NT2/D1 (cell line): ENCODE measurements around the gene KCNG2.

Experiments
- DNase-seq: peaks from one replicate; pipeline ENCODE4 v3.0.0-alpha.2; 2011; ENCODE audit warnings: low read depth, low spot score
- H3K27me3 ChIP-seq: 2 replicates; pipeline ENCODE4 v1.6.0; 2011; ENCODE audit warnings: mild to moderate bottlenecking; ENCODE audit not compliant: insufficient read length, insufficient read depth
- H3K36me3 ChIP-seq: 2 replicates; pipeline ENCODE4 v1.6.1; 2011; ENCODE audit warnings: mild to moderate bottlenecking, low read length, mixed read lengths; ENCODE audit not compliant: insufficient read depth, insufficient read length
- H3K4me1 ChIP-seq: 2 replicates; pipeline ENCODE4 v1.5.1; 2011; ENCODE audit not compliant: insufficient read depth, insufficient read length
- H3K4me3 ChIP-seq: 2 replicates; pipeline ENCODE4 v1.5.1; 2011; ENCODE audit warnings: low read depth; ENCODE audit not compliant: insufficient read length
- H3K9ac ChIP-seq: 2 replicates; pipeline ENCODE4 v1.6.0; 2011; ENCODE audit warnings: low read depth; ENCODE audit not compliant: insufficient read length
- H3K9me3 ChIP-seq: 2 replicates; pipeline ENCODE4 v1.5.1; 2011; ENCODE audit warnings: mild to moderate bottlenecking, low read length; ENCODE audit not compliant: insufficient read depth
- SUZ12 ChIP-seq: IDR thresholded peaks from 2 replicates; pipeline ENCODE4 v1.6.1; 2011; ENCODE audit not compliant: insufficient read length, insufficient read depth; ENCODE audit errors: extremely low read depth
- YY1 ChIP-seq: IDR thresholded peaks from 2 replicates; pipeline ENCODE4 v1.6.1; 2011; ENCODE audit not compliant: insufficient read length, insufficient read depth
- ZNF274 ChIP-seq: IDR thresholded peaks from 2 replicates; pipeline ENCODE4 v1.6.1; 2011; ENCODE audit warnings: mild to moderate bottlenecking, low read depth, low read length

The KCNG2 gene

DNA sequence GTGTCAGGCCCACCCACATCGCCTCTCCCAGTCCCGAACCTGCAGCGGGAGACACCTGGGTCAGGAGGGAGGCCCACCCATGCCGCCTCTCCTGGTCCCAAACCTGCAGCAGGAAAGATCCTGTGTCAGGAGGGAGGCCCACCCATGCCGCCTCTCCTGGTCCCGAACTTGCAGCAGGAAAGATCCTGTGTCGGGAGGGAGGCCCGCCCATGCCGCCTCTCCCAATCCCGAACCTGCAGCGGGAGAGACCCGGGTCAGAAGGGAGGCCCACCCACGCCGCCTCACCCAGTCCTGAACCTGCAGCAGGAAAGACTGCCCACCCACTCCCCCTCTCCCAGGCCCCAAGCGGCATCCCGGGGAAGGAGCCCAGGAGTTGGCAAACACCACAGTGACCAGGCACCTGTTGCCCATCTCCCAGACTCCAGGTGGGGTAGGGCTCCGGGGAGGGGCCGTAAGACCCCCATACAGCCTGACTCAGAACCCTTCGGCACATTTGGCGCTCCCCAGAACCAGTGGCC, 145.9 kb downstream of the KCNG2 start:
- Histone ChIP-seq H3K27me3 (peaks cover 4% of the 10 kb centered on the region), H3K36me3 (peaks cover 34% of the 10 kb centered on the region), H3K9ac (no peak overlapping the region), H3K4me3 (no peak overlapping the region), H3K4me1 (peaks cover 20% of the 10 kb centered on the region), H3K9me3 (no peaks in the 10 kb centered on the region)
- DNase-seq: no peak
- no peak for TF ChIP-seq SUZ12
- TF ChIP-seq YY1: no peak
- no peak for TF ChIP-seq ZNF274

DNA sequence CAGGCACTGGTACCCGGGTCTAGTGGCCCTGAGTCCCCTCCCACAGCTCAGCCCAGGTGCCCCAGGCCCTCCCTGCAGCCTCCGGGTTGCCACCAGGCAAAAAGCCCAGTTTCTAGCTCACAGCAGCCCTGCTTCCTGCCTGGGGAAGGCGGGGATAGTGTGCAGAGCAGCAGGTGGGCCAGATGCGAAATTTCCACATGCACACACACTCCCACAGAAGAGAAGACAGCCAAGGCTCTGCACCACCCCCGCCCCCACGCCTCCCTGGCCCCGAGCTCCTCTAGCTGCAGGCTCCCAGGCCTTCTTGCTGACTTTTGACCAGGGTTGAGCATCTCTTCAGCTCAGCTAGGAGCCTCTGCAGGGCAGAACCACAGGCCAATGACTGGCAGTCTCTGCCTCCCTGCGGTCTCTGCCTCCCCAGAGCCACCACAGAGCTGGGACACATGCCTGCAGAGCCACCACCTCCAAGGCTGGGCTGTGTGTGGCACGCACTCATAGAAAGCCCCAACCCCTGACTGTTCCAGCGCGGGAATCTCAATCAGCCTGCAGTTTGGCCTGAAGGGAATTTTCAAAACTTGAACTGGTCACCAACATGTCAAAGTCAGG, 146.5 kb downstream of the KCNG2 start:
- peaks cover 9% of the 10 kb centered on the region for H3K27me3 ChIP-seq
- H3K4me1 ChIP-seq: peaks cover 20% of the 10 kb centered on the region
- H3K9ac ChIP-seq: no peak overlapping the region
- H3K9me3 ChIP-seq: no peaks in the 10 kb centered on the region
- no peak for TF ChIP-seq YY1
- no peak for TF ChIP-seq SUZ12
- no peak for TF ChIP-seq ZNF274
- H3K4me3 ChIP-seq: no peak overlapping the region
- DNase-seq: no peak
- peaks cover 39% of the 10 kb centered on the region for H3K36me3 ChIP-seq

DNA sequence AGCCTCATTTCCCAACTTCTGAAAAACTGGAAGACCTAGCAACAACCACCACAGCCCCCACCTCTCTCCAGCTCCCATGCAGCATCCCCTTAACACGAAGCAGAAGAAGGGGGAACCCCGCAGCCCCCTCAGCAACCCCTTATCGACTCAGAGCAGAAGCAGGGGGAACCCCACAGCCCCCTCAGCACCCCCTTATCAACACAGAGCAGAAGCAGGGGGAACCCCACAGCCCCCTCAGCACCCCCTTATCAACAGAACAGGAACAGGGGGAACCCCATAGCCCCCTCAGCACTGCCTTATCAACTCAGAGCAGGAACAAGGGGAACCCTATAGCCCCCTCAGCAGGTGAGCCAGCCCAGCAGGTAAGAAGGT, 147.0 kb downstream of the KCNG2 start:
- H3K36me3 ChIP-seq: peaks cover 40% of the 10 kb centered on the region

GRCh38 chr18:79945118-79946042, 147.6 kb downstream of the KCNG2 start:
- Histone ChIP-seq H3K4me1 (peaks cover 20% of the 10 kb centered on the region), H3K9me3 (no peaks in the 10 kb centered on the region), H3K36me3 (peaks cover 37% of the 10 kb centered on the region), H3K9ac (peak overlapping the region; percentile 51), H3K27me3 (peaks cover 19% of the 10 kb centered on the region), H3K4me3 (no peak overlapping the region)
- no peak for DNase-seq
- TF ChIP-seq SUZ12 (no peak), YY1 (no peak), ZNF274 (no peak)

More for the DNA sequence above, 147.0 kb downstream of the KCNG2 start:
- Histone ChIP-seq H3K4me3 (no peak overlapping the region), H3K4me1 (peaks cover 20% of the 10 kb centered on the region), H3K27me3 (peaks cover 13% of the 10 kb centered on the region), H3K9me3 (no peaks in the 10 kb centered on the region), H3K9ac (no peak overlapping the region)
- DNase-seq: no peak
- no peak for TF ChIP-seq ZNF274

DNA sequence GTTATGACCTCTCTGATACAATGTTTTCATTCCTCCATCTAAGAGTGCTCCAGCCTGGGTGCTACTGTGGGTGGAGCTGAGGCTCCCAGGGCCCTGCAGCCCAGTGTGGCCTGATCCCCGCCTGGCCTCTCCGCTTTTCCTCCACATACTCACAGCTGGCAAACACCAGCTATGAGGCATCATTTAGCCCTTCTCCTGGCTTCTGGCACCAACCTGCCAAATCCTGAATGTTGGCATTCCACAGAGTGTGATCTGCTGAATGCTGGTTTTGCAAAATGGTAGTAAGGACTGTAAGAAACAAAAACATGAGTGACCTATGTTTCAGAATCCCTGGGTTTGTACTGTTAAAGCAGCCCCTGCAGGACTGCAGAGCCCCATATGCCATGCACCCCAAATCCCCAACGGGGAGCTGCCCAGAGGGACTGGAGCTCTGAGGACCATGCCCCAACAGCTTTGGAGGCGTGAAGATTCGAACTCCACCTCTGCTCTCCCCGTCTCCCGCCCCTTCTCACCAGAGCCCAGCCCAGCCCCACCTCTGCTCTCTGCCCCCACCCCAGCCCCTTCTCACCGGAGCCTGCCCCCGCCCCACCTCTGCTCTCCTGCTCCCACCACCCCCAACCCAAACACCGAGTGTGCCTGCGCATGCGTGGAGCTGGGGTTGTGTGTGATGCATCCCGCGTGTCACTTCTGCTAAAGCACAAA, 149.5 kb downstream of the KCNG2 start:
- H3K4me1 ChIP-seq: peaks cover 20% of the 10 kb centered on the region
- H3K9ac ChIP-seq: no peak overlapping the region
- H3K27me3 ChIP-seq: peaks cover 30% of the 10 kb centered on the region
- no peaks in the 10 kb centered on the region for H3K9me3 ChIP-seq
- TF ChIP-seq SUZ12 (no peak), ZNF274 (no peak), YY1 (no peak)
- no peak overlapping the region for H3K4me3 ChIP-seq
- no peak for DNase-seq
- peaks cover 20% of the 10 kb centered on the region for H3K36me3 ChIP-seq

- H3K4me1 ChIP-seq: peaks cover 21% of the 10 kb centered on the region
- peaks cover 38% of the 10 kb centered on the region for H3K27me3 ChIP-seq
- TF ChIP-seq ZNF274: no peak
- no peak for TF ChIP-seq YY1
- no peak for TF ChIP-seq SUZ12
- DNase-seq: no peak
- no peak overlapping the region for H3K4me3 ChIP-seq
- no peak overlapping the region for H3K9ac ChIP-seq
- H3K9me3 ChIP-seq: no peaks in the 10 kb centered on the region
- H3K36me3 ChIP-seq: peaks cover 13% of the 10 kb centered on the region
Observed at GRCh38 chr18:79947881-79948610, 150.3 kb downstream of the KCNG2 start.
